ENCODE measurements around the gene PRKCE. TPM values are rescaled to one million over a fixed set of nuclear protein-coding genes. Genes with fewer than 3 reads are reported as not detected.

Gene PRKCE
- total RNA-seq, 2 experiments from 2014 or later = 24.9 to 26.2 TPM

GRCh38 chr2:46130511-46130910 is 479.0 kb downstream of the PRKCE start:
- H3K4me3 Mint-ChIP-seq = no peak overlapping the region
- ATAC-seq (ENCODE audit: poor library complexity) = no peak
- intact Hi-C loops (cut with DNase I, micrococcal nuclease) = no loop called here
- Histone ChIP-seq H3K36me3 (ENCODE audit: insufficient read depth, low read length) (no peaks in the 10 kb centered on the region), H3K9me3 (ENCODE audit: control insufficient read depth in 1 of 2, insufficient read depth in 1 of 2, low read length in 2 of 2) (no peaks in the 10 kb centered on the region), H3K27me3 (ENCODE audit: control insufficient read depth in 1 of 2, insufficient read depth in 2 of 2, low read length in 2 of 2) (no peaks in the 10 kb centered on the region), H3K4me1 (ENCODE audit: insufficient read depth, low read length) (no peaks in the 10 kb centered on the region), H3K27ac (ENCODE audit: low read depth in 1 of 2, low read length in 2 of 2) (no peak overlapping the region), H3K4me3 (ENCODE audit: low read length) (no peak overlapping the region)
- DNase-seq = no peak
- ChIA-PET CTCF (no interaction called here), POLR2A (no interaction called here)
- no peaks in the 10 kb centered on the region for H3K9me3 Mint-ChIP-seq
- H3K36me3 Mint-ChIP-seq (ENCODE audit: low read depth) = no peaks in the 10 kb centered on the region
- TF ChIP-seq CTCF (IDR thresholded peaks at IDR 0.05) = no peak
- no peaks in the 10 kb centered on the region for H3K4me1 Mint-ChIP-seq (ENCODE audit: low read depth)
- H3K27me3 Mint-ChIP-seq = no peaks in the 10 kb centered on the region
- no peak overlapping the region for H3K27ac Mint-ChIP-seq

- no peaks in the 10 kb centered on the region for H3K36me3 Mint-ChIP-seq (ENCODE audit: low read depth)
- H3K27ac ChIP-seq (ENCODE audit: low read depth in 1 of 2, low read length in 2 of 2) = no peak overlapping the region
- ATAC-seq (ENCODE audit: poor library complexity) (no peak), DNase-seq (no peak)
- no peak overlapping the region for H3K4me3 Mint-ChIP-seq
- no peaks in the 10 kb centered on the region for H3K9me3 Mint-ChIP-seq
- ChIA-PET POLR2A (no interaction called here), CTCF (no interaction called here)
- H3K27me3 ChIP-seq (ENCODE audit: control insufficient read depth in 1 of 2, insufficient read depth in 2 of 2, low read length in 2 of 2) = no peaks in the 10 kb centered on the region
- H3K36me3 ChIP-seq (ENCODE audit: insufficient read depth, low read length) = no peaks in the 10 kb centered on the region
- H3K27me3 Mint-ChIP-seq = no peaks in the 10 kb centered on the region
- TF ChIP-seq CTCF (IDR thresholded peaks at IDR 0.05) = no peak
- H3K9me3 ChIP-seq (ENCODE audit: control insufficient read depth in 1 of 2, insufficient read depth in 1 of 2, low read length in 2 of 2) = no peaks in the 10 kb centered on the region
- H3K4me3 ChIP-seq (ENCODE audit: low read length) = no peak overlapping the region
- intact Hi-C loops (cut with DNase I, micrococcal nuclease) = no loop called here
- H3K4me1 ChIP-seq (ENCODE audit: insufficient read depth, low read length) = no peaks in the 10 kb centered on the region
- H3K27ac Mint-ChIP-seq = no peak overlapping the region
- no peaks in the 10 kb centered on the region for H3K4me1 Mint-ChIP-seq (ENCODE audit: low read depth)
These were observed 481.5 kb downstream of the PRKCE start for GRCh38 chr2:46132996-46133395.

GRCh38 chr2:46134531-46135227 is 483.2 kb downstream of the PRKCE start:
- no peak overlapping the region for H3K27ac ChIP-seq (ENCODE audit: low read depth in 1 of 2, low read length in 2 of 2)
- no peaks in the 10 kb centered on the region for H3K9me3 Mint-ChIP-seq
- no peaks in the 10 kb centered on the region for H3K27me3 Mint-ChIP-seq
- no peaks in the 10 kb centered on the region for H3K36me3 ChIP-seq (ENCODE audit: insufficient read depth, low read length)
- no peak for TF ChIP-seq CTCF (IDR thresholded peaks at IDR 0.05)
- H3K36me3 Mint-ChIP-seq (ENCODE audit: low read depth) = no peaks in the 10 kb centered on the region
- no peak overlapping the region for H3K27ac Mint-ChIP-seq
- H3K4me3 Mint-ChIP-seq = no peak overlapping the region
- ATAC-seq (ENCODE audit: poor library complexity) (no peak), DNase-seq (no peak)
- no peaks in the 10 kb centered on the region for H3K27me3 ChIP-seq (ENCODE audit: control insufficient read depth in 1 of 2, insufficient read depth in 2 of 2, low read length in 2 of 2)
- ChIA-PET CTCF (no interaction called here), POLR2A (no interaction called here)
- no peaks in the 10 kb centered on the region for H3K4me1 Mint-ChIP-seq (ENCODE audit: low read depth)
- H3K4me3 ChIP-seq (ENCODE audit: low read length) = no peak overlapping the region
- no peaks in the 10 kb centered on the region for H3K4me1 ChIP-seq (ENCODE audit: insufficient read depth, low read length)
- no peaks in the 10 kb centered on the region for H3K9me3 ChIP-seq (ENCODE audit: control insufficient read depth in 1 of 2, insufficient read depth in 1 of 2, low read length in 2 of 2)
- intact Hi-C loops (cut with DNase I, micrococcal nuclease) = no loop called here
